GM19099 (cell line): ENCODE measurements around the gene SUPT3H.

ENCODE experiments used
- POLR2A ChIP-seq: IDR thresholded peaks from 3 replicates; pipeline ENCODE4 v1.6.1; 2011; ENCODE audit warnings: low read depth; ENCODE audit not compliant: insufficient read length; ENCODE audit errors: extremely low read depth

SUPT3H gene

DNA sequence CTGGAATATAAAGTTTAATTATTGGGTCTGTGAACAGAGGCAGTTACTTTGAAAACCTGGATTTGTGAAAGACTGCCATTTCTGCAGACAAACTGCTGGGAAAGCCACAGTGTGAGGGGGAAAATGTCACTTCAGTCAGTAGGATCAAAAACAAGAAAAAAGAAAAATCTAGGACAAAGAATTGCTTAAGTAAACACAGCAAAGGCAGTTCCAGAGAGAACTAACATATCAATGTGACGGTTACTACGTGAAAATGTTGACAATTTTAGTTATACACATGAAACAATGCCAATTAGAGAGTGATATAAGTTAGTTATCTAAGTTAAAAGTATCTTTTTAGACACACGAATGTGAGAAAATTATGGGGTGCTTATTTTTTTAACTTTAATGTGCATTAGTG lies 320.0 kb downstream of the SUPT3H start:
- no peak for TF ChIP-seq POLR2A

DNA sequence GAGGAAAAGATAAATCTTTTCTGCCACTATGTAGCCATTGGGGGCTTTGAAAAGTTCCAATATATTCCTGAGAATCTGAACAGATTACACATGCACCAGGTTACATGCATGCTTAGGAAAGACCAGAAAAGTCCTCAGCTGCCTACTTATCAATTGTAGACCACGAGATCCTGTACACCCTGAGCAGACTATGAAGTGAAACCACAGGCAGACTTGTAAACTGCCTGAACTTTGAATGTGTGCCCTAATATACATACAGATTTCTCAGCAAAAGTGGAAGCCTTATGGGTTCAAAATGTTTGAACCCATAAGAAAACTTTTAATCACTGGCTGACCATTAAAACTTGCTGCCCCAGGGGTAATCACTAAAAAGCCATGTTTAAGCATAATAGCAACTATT lies 323.1 kb downstream of the SUPT3H start:
- TF ChIP-seq POLR2A = no peak

DNA sequence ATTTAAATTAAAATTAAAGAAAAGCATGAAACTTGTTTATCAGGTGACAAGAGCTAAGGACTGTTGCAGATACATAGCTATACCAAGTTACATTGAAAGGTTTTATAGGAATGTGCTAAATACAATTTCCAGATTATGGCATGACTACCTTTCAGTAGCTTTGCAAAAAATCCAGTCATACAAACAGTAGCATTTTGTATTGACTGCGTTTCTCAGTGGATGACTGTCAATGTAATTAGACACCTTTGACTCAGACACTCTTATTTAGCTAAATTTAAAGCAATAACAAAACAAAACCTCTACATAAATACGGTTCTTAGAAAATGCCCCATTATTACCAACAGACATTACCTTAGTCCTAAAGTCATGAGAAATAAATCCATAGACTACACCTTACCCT lies 325.4 kb downstream of the SUPT3H start:
- no peak for TF ChIP-seq POLR2A

DNA sequence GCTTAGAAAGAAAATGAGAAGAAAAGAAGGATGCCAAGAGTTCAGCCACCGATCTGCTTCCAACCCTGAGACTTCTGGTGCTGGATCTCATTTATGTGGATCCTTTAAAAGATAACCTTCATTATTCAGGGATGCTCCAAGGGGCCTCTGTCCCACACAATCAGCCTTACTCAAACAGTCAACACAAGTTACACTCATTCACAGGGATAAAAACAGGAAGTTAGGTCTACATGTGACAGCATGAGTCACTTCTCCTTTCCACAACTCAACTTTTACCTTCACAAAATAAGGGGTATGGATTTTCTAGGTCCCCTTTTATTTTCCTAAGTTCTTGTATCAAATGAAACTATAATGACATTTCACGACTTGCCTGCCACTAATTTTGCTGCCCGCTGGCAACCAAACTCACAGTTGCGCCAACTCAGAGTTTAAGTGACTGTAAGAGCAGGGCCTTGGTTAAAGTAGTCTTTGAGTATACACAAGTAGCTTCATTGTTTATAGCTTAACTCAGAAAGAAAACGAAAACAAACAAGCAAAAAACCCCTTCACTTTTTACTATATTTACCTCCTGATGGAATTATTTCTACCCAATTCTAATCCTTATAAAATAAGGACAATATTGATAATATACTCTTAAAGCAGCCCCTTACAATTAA lies 328.4 kb downstream of the SUPT3H start:
- TF ChIP-seq POLR2A = no peak

DNA sequence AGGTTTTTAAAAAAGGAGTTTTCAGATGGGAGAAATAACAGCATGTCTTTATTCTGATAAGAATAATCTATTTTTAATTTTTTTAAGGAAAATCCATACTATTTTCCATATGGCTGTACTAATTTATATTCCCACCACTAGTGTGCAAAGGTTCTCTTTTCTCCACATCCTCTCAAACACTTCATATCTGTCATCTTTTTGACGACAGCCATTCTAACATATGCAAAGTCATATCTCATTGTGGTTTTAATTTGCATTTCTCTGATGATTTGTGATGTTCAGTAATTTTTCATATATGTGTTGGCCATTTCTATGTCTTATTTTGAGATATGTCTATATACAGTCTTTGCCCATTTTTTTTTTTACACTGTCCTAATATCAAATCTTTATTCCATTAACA lies 330.2 kb downstream of the SUPT3H start:
- no peak for TF ChIP-seq POLR2A

DNA sequence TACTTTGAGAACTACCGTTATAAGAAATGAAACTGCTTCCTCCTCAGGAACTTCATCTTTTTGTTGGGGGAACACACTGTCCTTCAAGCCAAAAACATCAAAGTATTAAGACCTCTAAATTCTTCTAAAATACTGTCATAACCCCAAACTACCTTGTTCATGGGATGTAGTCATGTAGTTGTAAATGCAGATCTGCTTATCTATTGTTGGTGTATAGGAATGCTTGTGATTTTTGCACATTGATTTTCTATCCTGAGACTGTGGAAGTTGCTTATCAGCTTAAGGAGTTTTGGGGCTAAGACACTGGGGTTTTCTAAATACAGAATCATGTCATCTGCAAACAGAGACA lies 332.5 kb downstream of the SUPT3H start:
- TF ChIP-seq POLR2A = no peak

DNA sequence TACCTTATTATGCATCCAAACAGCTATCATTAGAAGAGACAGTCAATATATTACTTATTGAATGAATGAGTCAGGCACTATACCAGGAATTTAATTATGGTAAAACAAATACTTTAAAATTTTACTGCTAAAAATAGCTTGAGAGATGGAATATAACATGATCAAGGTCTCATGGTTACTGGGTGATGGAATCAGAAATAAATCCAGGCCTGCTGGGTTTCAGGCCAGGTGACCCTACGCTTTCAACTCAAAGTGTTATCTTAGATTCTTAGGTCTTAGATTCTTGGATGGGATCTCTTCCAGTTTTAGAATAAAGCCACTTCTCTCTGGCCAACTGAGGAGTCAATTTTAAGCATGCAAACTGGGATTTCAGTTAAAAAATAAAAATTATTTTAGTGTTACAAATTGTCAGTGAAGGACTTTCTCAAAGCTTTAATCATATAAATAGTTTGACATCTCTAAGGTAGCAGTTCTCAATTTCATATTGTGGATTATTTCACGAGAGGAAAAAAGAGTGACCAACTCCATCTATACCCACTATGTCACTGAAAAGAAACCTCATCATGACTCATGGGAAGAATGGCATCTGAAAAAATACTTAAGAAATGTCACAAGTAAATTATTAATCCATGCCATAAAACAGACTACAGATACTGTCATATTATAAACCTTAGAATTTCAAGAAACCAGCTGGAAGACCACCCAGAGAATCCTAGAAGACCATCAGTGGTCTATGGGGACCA lies 333.1 kb downstream of the SUPT3H start:
- no peak for TF ChIP-seq POLR2A

DNA sequence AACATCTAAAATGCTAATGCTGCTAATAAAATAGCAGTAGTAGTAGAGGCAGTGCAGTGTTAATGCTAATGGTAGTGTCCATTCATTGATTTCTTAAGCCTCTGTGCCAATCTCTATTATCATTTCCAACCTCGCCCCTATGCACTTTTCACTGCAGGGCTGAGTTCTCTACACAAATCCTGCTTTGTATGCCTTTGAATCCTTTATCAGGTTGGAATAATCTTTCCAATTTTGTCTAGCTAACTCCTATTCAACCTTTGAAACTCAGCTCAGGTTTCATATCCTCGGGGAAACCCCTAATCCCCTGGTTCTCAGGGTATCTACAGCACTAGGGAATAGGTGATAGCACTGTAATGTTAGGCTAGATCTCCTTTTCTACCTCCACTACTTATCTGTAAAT lies 333.6 kb downstream of the SUPT3H start:
- no peak for TF ChIP-seq POLR2A

DNA sequence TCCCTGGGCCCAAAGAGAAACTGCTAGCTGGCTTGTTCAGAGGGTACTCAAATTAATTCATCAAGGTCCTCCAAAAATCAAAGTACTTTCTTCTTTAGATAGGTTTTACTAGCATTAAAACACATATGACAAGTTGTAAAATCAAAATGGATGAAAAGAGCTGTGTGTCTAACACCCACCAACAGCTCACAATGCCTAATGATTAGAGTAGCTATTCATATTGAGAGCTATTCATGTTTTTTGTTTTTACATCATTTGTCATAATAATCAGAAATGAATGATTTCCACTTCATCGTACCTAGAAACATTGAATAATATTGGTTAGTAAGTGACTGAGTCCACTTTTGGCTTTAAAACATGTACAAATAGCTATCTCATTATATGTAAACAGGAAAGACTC lies 339.5 kb downstream of the SUPT3H start:
- TF ChIP-seq POLR2A = no peak

DNA sequence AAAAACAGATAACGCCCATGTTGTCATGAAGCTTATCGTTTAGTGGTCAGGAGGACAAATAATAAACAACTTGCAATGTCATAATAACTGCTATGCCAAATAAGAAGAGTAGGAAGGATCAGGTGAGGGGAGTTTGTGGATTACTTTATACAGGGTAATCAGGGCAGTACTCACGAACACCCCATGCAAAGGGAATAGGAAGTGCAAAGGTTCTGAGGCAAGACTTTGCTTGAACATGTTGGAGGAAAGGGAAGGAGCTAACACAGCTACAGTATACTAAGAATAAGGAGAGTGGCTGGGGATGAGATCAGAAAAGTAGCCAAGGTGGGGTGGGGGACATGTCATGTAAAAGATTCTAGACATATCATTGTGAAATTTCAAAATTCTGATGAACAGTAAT lies 341.6 kb downstream of the SUPT3H start:
- TF ChIP-seq POLR2A = no peak

DNA sequence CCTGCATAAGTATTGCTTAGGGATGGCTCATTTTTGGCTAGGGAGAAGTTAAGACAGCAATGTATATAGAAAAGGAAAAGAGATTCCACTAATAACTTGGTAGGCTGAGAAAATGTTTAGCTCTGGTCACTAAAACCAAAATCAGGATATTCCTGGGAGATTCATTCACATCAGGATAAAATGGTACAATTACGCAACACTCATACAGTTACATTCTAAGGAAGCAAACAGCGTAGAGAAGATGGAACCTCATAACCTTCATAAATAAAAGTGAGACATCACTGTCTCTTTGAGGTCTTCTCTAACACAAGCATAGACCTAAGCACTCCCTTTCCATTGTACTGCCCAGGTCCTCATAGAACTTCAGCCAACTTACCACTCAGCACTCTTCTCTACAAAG lies 345.3 kb downstream of the SUPT3H start:
- TF ChIP-seq POLR2A = no peak

DNA sequence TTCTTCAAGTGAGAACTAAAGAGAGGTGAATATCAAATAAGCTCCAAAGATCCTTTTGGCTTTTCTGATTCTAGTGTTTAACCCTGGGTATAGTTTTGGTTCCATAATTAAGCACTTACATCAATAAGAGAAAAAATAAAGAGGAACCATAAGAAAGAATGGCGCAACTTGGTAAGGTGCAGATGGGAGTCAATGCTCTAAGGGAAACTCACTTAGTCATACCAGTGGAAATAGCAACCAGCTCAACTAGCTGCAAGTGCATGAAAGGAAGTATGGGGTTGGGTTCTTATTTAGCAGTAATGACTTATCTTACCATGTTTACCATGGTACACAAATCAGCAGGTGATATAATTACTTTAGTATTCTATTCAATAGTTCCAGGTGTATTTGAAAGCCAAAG lies 346.1 kb downstream of the SUPT3H start:
- no peak for TF ChIP-seq POLR2A

DNA sequence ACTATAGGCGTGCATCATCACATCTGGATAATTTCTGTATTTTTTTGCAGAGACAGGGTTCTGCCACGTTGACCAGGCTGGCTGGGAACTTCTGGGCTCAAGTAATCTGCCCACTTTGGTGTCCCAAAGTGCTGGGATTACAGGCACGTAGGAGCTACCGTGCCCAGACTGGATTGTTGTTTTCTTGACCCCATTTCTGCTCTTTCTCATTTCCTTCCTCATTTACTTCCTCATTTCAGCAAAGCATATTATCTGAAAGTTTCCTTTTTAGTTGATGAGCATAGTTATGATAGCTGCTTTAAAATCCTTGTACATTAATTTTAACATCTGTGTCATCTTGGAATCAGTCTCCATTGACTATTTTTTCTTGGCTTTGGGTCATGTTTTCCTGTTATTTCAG lies 350.6 kb downstream of the SUPT3H start:
- TF ChIP-seq POLR2A = no peak

DNA sequence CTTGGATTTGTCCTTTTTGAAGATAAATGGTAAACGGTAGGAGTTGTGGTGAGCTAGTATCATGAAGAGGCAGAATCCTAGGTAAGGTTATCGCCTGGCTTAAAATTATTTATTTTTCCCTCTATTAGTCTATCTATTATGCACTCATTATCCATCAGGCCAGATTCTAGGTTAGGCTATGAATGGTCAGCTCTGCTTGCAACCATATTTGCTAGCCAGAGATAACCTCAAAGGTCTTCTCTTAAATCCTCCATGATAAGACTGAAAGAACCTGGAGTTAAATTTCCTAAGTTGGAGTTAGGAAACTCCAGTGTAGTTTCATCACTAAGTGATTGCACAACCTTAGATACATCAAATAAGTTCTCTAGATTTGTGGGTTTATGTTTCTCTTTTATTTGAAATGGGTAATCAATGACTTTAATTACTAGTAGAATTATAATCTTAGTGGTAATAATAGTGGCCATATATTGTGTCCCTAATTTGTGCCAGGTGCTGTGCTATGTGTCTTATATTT lies 351.7 kb downstream of the SUPT3H start:
- TF ChIP-seq POLR2A = no peak

DNA sequence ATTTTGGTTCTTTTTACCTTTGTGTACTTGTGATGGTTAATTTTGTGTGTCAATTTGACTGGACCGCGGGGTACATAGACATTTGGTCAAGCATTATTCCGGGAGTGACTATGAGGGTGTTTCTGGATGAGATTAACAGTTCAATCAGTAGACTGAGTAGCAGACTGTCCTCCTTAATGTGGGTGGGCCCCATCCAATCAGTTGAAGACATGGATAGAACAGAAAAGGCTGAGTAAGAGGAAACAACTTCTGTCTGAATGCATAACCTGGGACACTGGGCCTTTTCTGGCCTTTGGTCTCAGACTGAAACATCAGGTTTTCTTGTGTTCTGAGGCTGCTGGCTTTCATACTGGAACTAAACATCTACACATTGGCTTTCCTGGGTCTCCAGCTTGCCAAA lies 353.1 kb downstream of the SUPT3H start:
- TF ChIP-seq POLR2A = no peak

DNA sequence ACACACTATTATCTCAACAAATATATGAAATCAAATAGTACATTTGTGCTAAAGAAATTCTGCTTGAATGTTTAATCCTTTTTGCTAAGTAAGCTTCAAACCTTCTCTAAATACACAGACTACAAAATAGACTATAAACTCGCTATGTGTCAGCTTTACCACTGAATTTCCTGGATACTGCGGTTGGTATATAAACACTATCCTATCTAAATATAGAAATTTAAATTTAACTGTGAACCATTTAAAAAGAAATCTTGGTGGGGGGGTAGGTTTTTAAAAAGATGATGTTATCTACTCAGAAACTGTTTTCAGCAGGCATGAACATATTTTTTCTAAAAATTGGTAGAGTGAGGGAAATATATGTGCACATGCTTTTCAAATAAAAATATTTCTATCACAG lies 356.1 kb downstream of the SUPT3H start:
- TF ChIP-seq POLR2A = no peak
